ENCODE measurements around the gene PTPRR.

GRCh38 chr12:70721216-70721615 is 199.3 kb downstream of the PTPRR start:
- TF ChIP-seq TCF12 (IDR thresholded peaks at IDR 0.05; ENCODE audit: low read depth) (no peak), EGR1 (IDR thresholded peaks at IDR 0.05) (no peak), ZBTB7A (IDR thresholded peaks at IDR 0.05; ENCODE audit: low read depth) (no peak), EP300 (IDR thresholded peaks at IDR 0.05; ENCODE audit: borderline replicate concordance) (no peak), MAX (IDR thresholded peaks at IDR 0.05) (no peak), REST (IDR thresholded peaks at IDR 0.05; ENCODE audit: low read depth) (no peak), CEBPB (IDR thresholded peaks at IDR 0.05) (no peak), TAF1 (IDR thresholded peaks at IDR 0.05; ENCODE audit: low read depth) (no peak), RAD21 (IDR thresholded peaks at IDR 0.05; ENCODE audit: low read depth) (no peak), YY1 (IDR thresholded peaks at IDR 0.05; ENCODE audit: low read depth) (no peak), CREB1 (IDR thresholded peaks at IDR 0.05; ENCODE audit: low read depth) (no peak), USF1 (IDR thresholded peaks at IDR 0.05) (no peak)

Data from Ishikawa (cell line).